Measurements from ENCODE around the gene CD5L.

The CD5L gene

GRCh38 chr1:157833145-157833544, 8.5 kb downstream of the CD5L start:
- no peak overlapping the region for H3K27ac ChIP-seq
- no peak for TF ChIP-seq CTCF (conservative IDR thresholded peaks at IDR 0.05)

DNA sequence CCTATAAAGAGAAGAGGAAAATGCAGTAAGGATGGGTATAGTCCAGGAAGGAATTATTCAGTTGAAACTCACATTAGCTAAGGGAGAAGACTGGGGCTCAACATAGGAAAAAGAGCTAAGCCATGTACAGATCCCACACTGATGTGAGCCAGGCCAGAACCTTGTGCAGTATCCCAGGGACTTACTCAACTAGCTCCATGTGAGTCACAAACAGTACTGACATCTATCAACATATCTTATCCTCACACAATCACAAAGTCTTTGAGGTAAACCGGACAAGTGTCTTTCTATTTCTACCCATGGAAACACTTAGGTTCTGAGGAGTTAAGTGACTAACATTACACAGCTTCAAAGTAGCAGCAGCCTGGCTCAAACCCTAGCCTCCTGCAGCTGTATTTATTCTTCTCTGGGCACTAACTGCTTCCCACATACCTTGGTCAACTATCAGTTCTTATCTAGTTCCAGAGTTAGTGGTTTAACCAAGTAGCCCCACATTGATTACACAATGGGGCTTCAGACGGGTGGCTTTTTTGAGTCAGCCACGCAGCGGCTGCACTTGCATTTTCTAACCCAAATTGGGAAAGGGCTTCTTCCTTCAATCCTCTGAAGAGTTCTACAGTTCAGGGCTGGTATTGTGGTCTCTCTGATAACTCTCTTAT, 9.5 kb downstream of the CD5L start:
- TF ChIP-seq CTCF (conservative IDR thresholded peaks at IDR 0.05), result no peak
- H3K27ac ChIP-seq, result no peak overlapping the region

GRCh38 chr1:157830887-157831286, 10.7 kb downstream of the CD5L start:
- no peak overlapping the region for H3K27ac ChIP-seq
- no peak for TF ChIP-seq CTCF (conservative IDR thresholded peaks at IDR 0.05)

DNA sequence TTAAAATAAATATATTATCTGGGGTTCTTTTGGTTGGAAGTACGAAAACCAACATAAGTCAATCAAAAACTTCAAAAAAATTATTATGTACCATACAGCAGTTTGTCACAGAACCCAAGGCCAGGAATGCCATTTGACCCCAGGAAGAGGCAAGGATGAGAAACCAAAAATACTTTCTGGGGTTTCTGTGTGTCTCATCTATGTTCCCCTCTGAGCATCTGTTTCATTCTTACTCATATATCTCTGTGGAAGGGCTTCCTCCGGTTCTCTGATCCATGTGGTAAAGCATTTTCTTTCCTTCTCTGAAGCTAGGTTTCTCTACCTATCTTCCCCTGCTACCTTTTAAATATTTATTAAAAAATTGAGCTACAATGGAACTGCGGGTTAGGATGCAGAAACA, 11.9 kb downstream of the CD5L start:
- no peak for TF ChIP-seq CTCF (conservative IDR thresholded peaks at IDR 0.05)
- H3K27ac ChIP-seq, result no peak overlapping the region

- no peak overlapping the region for H3K27ac ChIP-seq
- no peak for TF ChIP-seq CTCF (conservative IDR thresholded peaks at IDR 0.05)
These were observed 12.4 kb downstream of the CD5L start for GRCh38 chr1:157829210-157829609.

DNA sequence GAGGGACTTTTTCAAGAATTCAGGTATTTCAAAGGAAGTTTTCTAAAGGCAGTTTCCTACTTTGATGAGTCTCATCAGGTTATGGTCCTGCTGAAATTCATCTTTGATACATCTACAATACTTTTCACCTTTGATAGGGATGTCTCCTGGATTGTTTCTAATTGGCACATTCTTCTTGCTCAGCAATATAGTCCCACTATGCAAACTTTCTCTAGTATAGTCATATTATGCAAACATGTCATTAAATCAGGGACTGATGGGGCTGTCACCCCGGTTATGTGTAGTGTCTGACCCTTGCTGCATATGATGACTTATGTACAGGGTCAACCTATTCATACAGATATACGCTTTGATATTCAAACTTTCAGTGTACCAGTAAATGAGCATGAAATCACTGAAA, 21.3 kb downstream of the CD5L start:
- no peak for TF ChIP-seq CTCF (conservative IDR thresholded peaks at IDR 0.05)
- H3K27ac ChIP-seq, result no peak overlapping the region

DNA sequence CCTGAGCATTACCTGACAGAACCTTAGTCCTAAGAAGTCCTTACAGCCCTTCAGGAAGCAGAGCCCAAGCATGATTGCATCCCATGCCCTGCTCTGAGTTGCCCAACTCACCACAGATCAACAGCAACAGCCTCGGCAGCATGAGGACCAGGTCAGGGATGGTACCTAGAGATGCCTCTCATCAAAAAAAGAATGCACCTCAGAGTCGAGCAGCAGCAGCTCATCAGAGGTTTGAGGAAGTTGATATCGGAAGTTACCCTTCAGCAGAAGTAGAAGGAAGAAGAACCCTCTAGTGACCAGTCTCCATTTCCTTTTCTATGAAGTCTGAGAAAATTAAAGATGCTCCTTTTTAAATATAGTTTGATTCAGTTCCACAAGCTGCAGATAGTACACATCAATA, 21.7 kb downstream of the CD5L start, which contains the start of gene FCRL1:
TSS of gene FCRL1 (minus strand) at position 225 of the 400 bp plus-strand sequence. CDS start at position 142, 83 bp downstream.
- no peak for TF ChIP-seq CTCF (conservative IDR thresholded peaks at IDR 0.05)
- no peak within 1 kb of the TSS for H3K27ac ChIP-seq
